ENCODE results near the gene DENND6A. TPM values are rescaled to one million over a fixed set of nuclear protein-coding genes. Genes with fewer than 3 reads are reported as not detected.

DENND6A gene
- total and polyA plus RNA-seq, 2 of the 8 experiments (the other 6 are each of a cell fraction or from before 2014, with no cell fraction given): 7.8 to 14.8 TPM

DNA sequence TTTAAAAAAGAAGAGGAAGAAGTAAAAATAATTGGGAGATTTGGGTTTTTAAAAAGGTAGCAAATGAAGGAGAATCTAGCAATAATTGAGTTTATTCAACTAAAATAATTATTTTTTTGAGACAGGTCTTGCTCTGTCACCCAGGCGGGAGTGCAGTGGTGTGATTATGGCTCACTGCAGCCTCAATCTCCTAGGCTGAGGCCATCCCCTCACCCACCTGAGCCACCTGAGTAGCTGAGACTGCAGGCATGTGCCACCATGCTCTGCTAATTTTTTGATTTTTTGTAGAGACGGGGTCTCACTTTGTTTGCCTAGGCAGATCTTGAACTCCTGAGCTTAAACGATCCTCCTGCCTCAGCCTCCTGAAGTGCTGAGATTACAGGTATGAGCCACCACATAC, 68.1 kb downstream of the DENND6A start:
- Histone ChIP-seq H3K4ac (replicated peaks; ENCODE audit: insufficient read length, low read depth, low read length) (no peak overlapping the region), H3K36me3 (ENCODE audit: control insufficient read depth in 2 of 4, insufficient read depth in 4 of 4, low read length in 3 of 4) (peaks cover under 1 to 24% (median 12%) of the 10 kb centered on the region in 4 experiments; a peak in 6 of 8 replicates), H4K91ac (replicated peaks; ENCODE audit: insufficient read length, low read length) (no peak overlapping the region), H2BK12ac (ENCODE audit: low read depth, low read length) (no peak overlapping the region), H2AFZ (ENCODE audit: low read length) (no peak overlapping the region), H2BK120ac (replicated peaks; ENCODE audit: low read depth, low read length) (no peak overlapping the region), H3K79me2 (ENCODE audit: control insufficient read depth in 1 of 2, insufficient read depth in 2 of 2, low read length in 2 of 2) (no peaks in the 10 kb centered on the region), H3K14ac (ENCODE audit: insufficient read length) (no peak overlapping the region), H3K4me3 (ENCODE audit: extremely low read depth in 1 of 4, insufficient read depth in 2 of 4, low read depth in 3 of 4, low read length in 4 of 4) (no peak overlapping the region), H3K23ac (ENCODE audit: insufficient read length) (no peak overlapping the region), H4K5ac (ENCODE audit: insufficient read length, low read depth, low read length) (no peak overlapping the region), H3K18ac (ENCODE audit: extremely low read depth, low read length) (no peak overlapping the region), H3K27ac (ENCODE audit: low read depth, low read length) (no peak overlapping the region), H2BK15ac (ENCODE audit: low read length) (no peak overlapping the region), H3K9ac (replicated peaks in 1 of 4; ENCODE audit: extremely low read depth in 1 of 4, low read depth in 3 of 4, low read length in 3 of 4) (no peak overlapping the region), H3K4me2 (ENCODE audit: insufficient read depth in 1 of 2, low read depth in 2 of 2, low read length in 2 of 2) (no peak overlapping the region), H3K79me1 (ENCODE audit: low read depth, low read length) (no peaks in the 10 kb centered on the region), H4K8ac (ENCODE audit: extremely low read depth, insufficient read depth, low read length) (no peak overlapping the region), H2BK20ac (ENCODE audit: low read length) (no peak overlapping the region), H3K56ac (replicated peaks; ENCODE audit: insufficient read length, low read depth, low read length) (no peak overlapping the region), H3K23me2 (ENCODE audit: low read depth, low read length) (no peaks in the 10 kb centered on the region), H3K9me3 (ENCODE audit: insufficient read depth in 2 of 2, low read depth in 1 of 2, low read length in 1 of 2) (no peaks in the 10 kb centered on the region), H2AK5ac (ENCODE audit: low read depth, low read length) (no peak overlapping the region), H2BK5ac (ENCODE audit: low read depth, low read length) (no peak overlapping the region), H3K4me1 (replicated peaks in 1 of 4; ENCODE audit: control insufficient read depth in 3 of 4, insufficient read depth in 4 of 4, low read length in 3 of 4) (no peaks in the 10 kb centered on the region), H4K20me1 (replicated peaks in 1 of 2; ENCODE audit: control insufficient read depth in 1 of 2, insufficient read depth in 2 of 2, low read length in 2 of 2) (no peaks in the 10 kb centered on the region), H3K27me3 (replicated peaks in 1 of 4; ENCODE audit: control insufficient read depth in 3 of 4, extremely low read depth in 1 of 4, insufficient read depth in 3 of 4, low read length in 3 of 4) (no peaks in the 10 kb centered on the region)
- 75% methylated on average over 3 of the region's 3 CpGs; no CpG with 5 or more reads in 1 of the 2 experiments for WGBS, 2 experiments (ENCODE audit: extremely low coverage in 1 of 2, insufficient coverage in 1 of 2, insufficient read length in 1 of 2, insufficient replicate concordance in 2 of 2, low coverage in 1 of 2, low lambda C conversion rate in 2 of 2, missing lambda C conversion rate in 1 of 2)
- POLR2A ChIA-PET (ENCODE audit: partially characterized antibody): interaction anchor here (1.9 kb wide), 1 partner anchor 27 kb away, joined by 5 read pairs; the partner anchor contains the start of gene ARF4
- CTCF ChIA-PET (ENCODE audit: partially characterized antibody): interaction anchor here (1.5 kb wide), 1 partner anchor 231 kb away, joined by 4 read pairs; no protein-coding TSS in a partner anchor
- DNase-seq (ENCODE audit: low read depth in 1 of 2, low spot score in 2 of 2): no peak
- no peak for FAIRE-seq
- TF ChIP-seq NANOG (IDR thresholded peaks at IDR 0.05; ENCODE audit: insufficient read depth, low read depth, low read length, poor library complexity, severe bottlenecking) (no peak), CEBPB (IDR thresholded peaks at IDR 0.05; ENCODE audit: low read depth, low read length) (no peak), POLR2A (IDR thresholded peaks at IDR 0.05; ENCODE audit: control extremely low read depth in 1 of 2, low read depth in 2 of 2, low read length in 2 of 2) (no peak), GABPA (IDR thresholded peaks at IDR 0.05; ENCODE audit: borderline replicate concordance, insufficient read depth, low read length) (no peak), TAF7 (optimal IDR thresholded peaks at IDR 0.05; ENCODE audit: borderline replicate concordance, low read depth, low read length) (no peak), EP300 (IDR thresholded peaks at IDR 0.05; ENCODE audit: borderline replicate concordance in 1 of 2, low read depth in 2 of 2, low read length in 2 of 2) (no peak), BACH1 (IDR thresholded peaks at IDR 0.05; ENCODE audit: low read length) (no peak), KDM4A (IDR thresholded peaks at IDR 0.05; ENCODE audit: low read depth, low read length, severe bottlenecking) (no peak), CHD1 (IDR thresholded peaks at IDR 0.05; ENCODE audit: low read depth, low read length) (no peak), SP1 (IDR thresholded peaks at IDR 0.05; ENCODE audit: low read depth, low read length) (no peak), PHF8 (conservative IDR thresholded peaks at IDR 0.05; ENCODE audit: low read depth, low read length) (no peak), JUND (IDR thresholded peaks at IDR 0.05; ENCODE audit: low read length) (no peak)
- TF ChIP-seq, protein P1, sequence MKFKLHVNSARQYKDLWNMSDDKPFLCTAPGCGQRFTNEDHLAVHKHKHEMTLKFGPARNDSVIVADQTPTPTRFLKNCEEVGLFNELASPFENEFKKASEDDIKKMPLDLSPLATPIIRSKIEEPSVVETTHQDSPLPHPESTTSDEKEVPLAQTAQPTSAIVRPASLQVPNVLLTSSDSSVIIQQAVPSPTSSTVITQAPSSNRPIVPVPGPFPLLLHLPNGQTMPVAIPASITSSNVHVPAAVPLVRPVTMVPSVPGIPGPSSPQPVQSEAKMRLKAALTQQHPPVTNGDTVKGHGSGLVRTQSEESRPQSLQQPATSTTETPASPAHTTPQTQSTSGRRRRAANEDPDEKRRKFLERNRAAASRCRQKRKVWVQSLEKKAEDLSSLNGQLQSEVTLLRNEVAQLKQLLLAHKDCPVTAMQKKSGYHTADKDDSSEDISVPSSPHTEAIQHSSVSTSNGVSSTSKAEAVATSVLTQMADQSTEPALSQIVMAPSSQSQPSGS (IDR thresholded peaks at IDR 0.05; ENCODE audit: low read length): no peak
